SK-N-SH (cell line): ENCODE measurements around the gene JPH2. TPM values are rescaled to one million over a fixed set of nuclear protein-coding genes. Genes with fewer than 3 reads are reported as not detected.

Source experiments
- CTCF ChIA-PET: fragments of 300-600, 350-600 bp; formaldehyde crosslinking; extraction: SDS; loops from one replicate; lab custom pipeline; 2021; lab: Yijun Ruan, JAX
- POLR2A ChIA-PET: fragments of 350-600 bp; sonication (Branson Sonifier 250); formaldehyde crosslinking; extraction: SDS; loops from one replicate; lab custom pipeline; 2020; ENCODE audit warnings: antibody characterized with exemption, inconsistent platforms; lab: Yijun Ruan, JAX
- DNase-seq: peaks from one replicate; pipeline ENCODE4 v3.0.0; 2012
- H2AFZ ChIP-seq: fragments of 200-600 bp; sonication (generic); 2 replicates; pipeline ENCODE4 v1.8.1; 2016; ENCODE audit warnings: antibody characterized with exemption, mild to moderate bottlenecking, low read depth
- H3F3A ChIP-seq: fragments of 200-600 bp; sonication (generic); replicated peaks from 2 replicates; pipeline ENCODE3; 2016; ENCODE audit warnings: antibody characterized with exemption, mild to moderate bottlenecking; ENCODE audit not compliant: insufficient read depth
- H3K27ac ChIP-seq, 2 experiments: fragments of 200-500 bp in 1 of 2; fragments of 200-600 bp in 1 of 2; sonication (Bioruptor generic) in 1 of 2; sonication (generic), shearing (Covaris generic) in 1 of 2; 2 replicates each; pipeline versions ENCODE4 v1.5.1 to v1.6.1; 2014 to 2016; ENCODE audit warnings: low read depth in 2 of 2, inconsistent platforms in 1 of 2, low read length in 1 of 2, mild to moderate bottlenecking in 1 of 2, mixed read lengths in 1 of 2
- H3K27me3 ChIP-seq: fragments of 200-600 bp; sonication (generic), shearing (Covaris generic); 2 replicates; pipeline ENCODE4 v1.6.1; 2016; ENCODE audit warnings: mixed run types; ENCODE audit not compliant: insufficient read depth
- H3K36me3 ChIP-seq, 2 experiments: fragments of 200-500 bp in 1 of 2; fragments of 200-600 bp in 1 of 2; sonication (Bioruptor generic) in 1 of 2; sonication (generic) in 1 of 2; replicated peaks in 1 of 2; 2 replicates each; pipeline versions ENCODE3 to v1.5.1; 2014 to 2016; ENCODE audit warnings: low read length in 1 of 2, mild to moderate bottlenecking in 1 of 2; ENCODE audit not compliant: insufficient read depth in 2 of 2, control insufficient read depth in 1 of 2
- H3K4me1 ChIP-seq, 2 experiments: fragments of 200-500 bp in 1 of 2; fragments of 200-600 bp in 1 of 2; sonication (Bioruptor generic) in 1 of 2; sonication (generic), shearing (Covaris generic) in 1 of 2; 2 replicates each; pipeline versions ENCODE4 v1.5.1 to v1.6.1; 2014 to 2016; ENCODE audit warnings: low read depth in 1 of 2, low read length in 1 of 2, mixed run types in 1 of 2; ENCODE audit not compliant: insufficient read depth in 2 of 2, control insufficient read depth in 1 of 2
- H3K4me2 ChIP-seq: fragments of 200-600 bp; sonication (generic), shearing (Covaris generic); 2 replicates; pipeline ENCODE4 v1.6.1; 2017; ENCODE audit warnings: mixed run types
- H3K4me3 ChIP-seq, 2 experiments: fragments of 200-500 bp in 1 of 2; fragments of 200-600 bp in 1 of 2; sonication (Bioruptor generic) in 1 of 2; sonication (generic), shearing (Covaris generic) in 1 of 2; 2 replicates each; pipeline versions ENCODE4 v1.5.1 to v1.8.1; 2014 to 2016; ENCODE audit warnings: low read depth in 2 of 2, inconsistent platforms in 1 of 2, low read length in 1 of 2, mild to moderate bottlenecking in 1 of 2, mixed read lengths in 1 of 2, moderate library complexity in 1 of 2
- H3K79me2 ChIP-seq: fragments of 200-600 bp; sonication (generic); 2 replicates; pipeline ENCODE4 v1.8.1; 2017; ENCODE audit warnings: mild to moderate bottlenecking; ENCODE audit not compliant: insufficient read depth
- H3K9ac ChIP-seq: fragments of 200-600 bp; sonication (generic); 2 replicates; pipeline ENCODE4 v1.6.1; 2017; ENCODE audit warnings: mixed run types
- H3K9me2 ChIP-seq: fragments of 200-600 bp; sonication (generic); 2 replicates; pipeline ENCODE4 v1.6.1; 2017; ENCODE audit warnings: mixed run types
- H3K9me3 ChIP-seq: fragments of 200-600 bp; sonication (generic); 2 replicates; pipeline ENCODE4 v1.6.1; 2017; ENCODE audit warnings: mixed run types, mild to moderate bottlenecking, moderate library complexity
- H4K20me1 ChIP-seq: fragments of 200-600 bp; sonication (generic); 2 replicates; pipeline ENCODE4 v1.6.1; 2017; ENCODE audit warnings: mild to moderate bottlenecking, mixed run types; ENCODE audit not compliant: insufficient read depth
- ELF1 ChIP-seq: IDR thresholded peaks from 2 replicates; pipeline ENCODE4 v1.4.0; 2012
- GABPA ChIP-seq: IDR thresholded peaks from 2 replicates; pipeline ENCODE4 v1.4.0; 2012; ENCODE audit warnings: low read depth, mild to moderate bottlenecking
- GATA2 ChIP-seq: sonication (generic); formaldehyde crosslinking; IDR thresholded peaks from 2 replicates; pipeline ENCODE4 v1.5.0; 2020; ENCODE audit warnings: mild to moderate bottlenecking, missing genetic modification reagents
- MXI1 ChIP-seq: IDR thresholded peaks from 2 replicates; pipeline ENCODE4 v1.6.1; 2012; ENCODE audit warnings: mild to moderate bottlenecking, low read depth, low read length, improper control_type of control experiment
- RFX5 ChIP-seq: IDR thresholded peaks from 2 replicates; pipeline ENCODE4 v1.6.1; 2012; ENCODE audit warnings: mild to moderate bottlenecking, improper control_type of control experiment, low read length
- RXRA ChIP-seq: IDR thresholded peaks from 2 replicates; pipeline ENCODE4 v1.4.0; 2012; ENCODE audit warnings: low read depth, mild to moderate bottlenecking, borderline replicate concordance
- SMC3 ChIP-seq: IDR thresholded peaks from 2 replicates; pipeline ENCODE4 v1.6.1; 2012; ENCODE audit warnings: low read depth, low read length, improper control_type of control experiment
- WGBS: methylation state at CpG from one replicate; pipeline ENCODE4 v1.1.6; 2017; ENCODE audit warnings: low lambda C conversion rate; 5-methylcytosine and 5-hydroxymethylcytosine counted together
- polyA plus RNA-seq, 3 experiments: library from polyadenylated mRNA; depleted of rRNA; stranded (reverse); fragments of >200 nt; gene quantifications; 2 replicates each; pipeline ENCODE4 v1.2.3, GENCODE V29; 2012
- TF ChIP-seq, protein P1 (sequence below): IDR thresholded peaks from 2 replicates; pipeline ENCODE4 v1.4.0; 2012; ENCODE audit warnings: low read depth
- TF ChIP-seq, protein P2 (sequence below): fragments of 150-350 bp; IDR thresholded peaks from 2 replicates; pipeline ENCODE4 v1.6.1; 2017; ENCODE audit warnings: antibody characterized with exemption, low read length, low read depth, borderline replicate concordance

The JPH2 gene
- polyA plus RNA-seq, 1 of the 3 experiments (the other 2 are of a cell fraction), result 0.67 TPM

DNA sequence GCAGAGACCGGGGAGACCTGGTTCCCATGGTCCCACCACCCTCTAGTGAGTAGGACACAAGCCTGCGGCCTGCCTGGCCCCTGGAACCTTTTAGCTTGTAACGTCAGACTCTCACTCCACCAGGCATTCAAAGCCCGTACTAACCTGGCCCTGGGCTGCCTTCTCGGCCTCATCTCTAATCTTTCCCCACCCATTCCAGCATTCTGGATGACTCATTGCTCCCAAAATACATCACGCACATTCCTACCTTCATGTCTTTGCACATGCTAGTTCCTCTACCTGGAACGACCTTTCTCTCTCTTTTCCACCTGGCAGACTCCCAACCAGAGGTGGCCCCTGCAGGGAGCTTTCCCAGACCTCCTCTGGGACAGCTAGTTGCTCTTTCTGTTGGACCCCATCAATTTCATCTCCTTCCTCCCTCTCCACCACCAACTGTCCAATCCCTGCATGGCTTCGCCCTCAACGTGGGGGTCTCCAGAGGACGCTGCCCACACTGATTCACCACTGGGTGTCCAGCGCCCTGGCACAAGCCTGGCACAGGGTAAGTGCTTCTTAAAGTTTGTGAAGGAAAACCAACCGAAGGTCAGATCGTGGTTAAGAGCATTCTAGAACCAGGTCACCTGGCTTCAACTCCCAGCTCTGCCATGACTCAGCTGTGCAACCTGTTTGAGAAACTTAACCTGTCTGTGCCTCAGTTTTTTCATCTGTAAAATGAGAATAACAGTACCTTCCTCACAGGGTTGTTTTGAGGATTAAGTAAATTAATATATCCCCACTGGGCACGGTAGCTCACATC is 35.2 kb downstream of the JPH2 start:
- ChIA-PET CTCF (interaction anchor here (1.1 kb wide), 1 partner anchor 35 kb away, joined by 8 read pairs; no protein-coding TSS in a partner anchor), POLR2A (interaction anchor here (0.5 kb wide), 1 partner anchor 364 kb away, joined by 4 read pairs; no protein-coding TSS in a partner anchor)
- WGBS, result 75% methylated on average over 14 of the region's 14 CpGs
- H3K4me1 ChIP-seq, result no peaks in the 10 kb centered on the region
- H3K9ac ChIP-seq, result no peak overlapping the region
- H3F3A ChIP-seq, result no peaks in the 10 kb centered on the region
- no peak overlapping the region for H3K4me3 ChIP-seq
- H2AFZ ChIP-seq, result no peak overlapping the region
- no peaks in the 10 kb centered on the region for H3K79me2 ChIP-seq
- no peaks in the 10 kb centered on the region for H4K20me1 ChIP-seq
- no peak overlapping the region for H3K27ac ChIP-seq
- no peaks in the 10 kb centered on the region for H3K9me3 ChIP-seq
- H3K4me2 ChIP-seq, result no peak overlapping the region
- no peaks in the 10 kb centered on the region for H3K27me3 ChIP-seq
- H3K9me2 ChIP-seq, result no peaks in the 10 kb centered on the region
- H3K36me3 ChIP-seq, result peaks cover 0 to 3% of the 10 kb centered on the region in 2 experiments
- DNase-seq, result no peak
- TF ChIP-seq MXI1, result no peak
- no peak for TF ChIP-seq GABPA
- TF ChIP-seq, protein P1, sequence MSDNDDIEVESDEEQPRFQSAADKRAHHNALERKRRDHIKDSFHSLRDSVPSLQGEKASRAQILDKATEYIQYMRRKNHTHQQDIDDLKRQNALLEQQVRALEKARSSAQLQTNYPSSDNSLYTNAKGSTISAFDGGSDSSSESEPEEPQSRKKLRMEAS, result no peak
- no peak for TF ChIP-seq ELF1

DNA sequence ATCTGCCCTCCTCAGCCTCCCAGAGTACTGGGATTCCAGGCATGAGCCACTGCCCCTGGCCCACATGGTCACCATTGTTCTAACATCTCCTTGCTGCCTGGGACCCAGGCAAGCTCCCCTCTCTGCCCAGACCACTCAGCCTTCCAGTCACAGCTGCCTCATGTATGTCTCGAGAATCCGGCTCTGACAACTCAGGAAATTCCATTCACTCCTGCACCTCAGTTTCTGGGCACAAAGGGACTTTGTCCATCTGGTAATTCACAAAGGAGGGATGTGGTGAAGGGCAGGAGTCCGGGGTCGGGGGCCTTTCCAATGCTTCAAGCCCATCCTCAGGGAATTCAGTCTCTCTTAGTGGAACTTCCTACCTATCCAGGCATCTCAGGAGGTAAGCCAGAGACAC is 40.7 kb downstream of the JPH2 start:
- ChIA-PET POLR2A (no interaction called here), CTCF (interaction anchor here (3.0 kb wide), 1 partner anchor 29 kb away, joined by 13 read pairs; no protein-coding TSS in a partner anchor)
- no peaks in the 10 kb centered on the region for H3K9me3 ChIP-seq
- no peaks in the 10 kb centered on the region for H3K4me1 ChIP-seq
- H2AFZ ChIP-seq, result no peak overlapping the region
- peaks cover 0 to 3% of the 10 kb centered on the region in 2 experiments for H3K36me3 ChIP-seq
- no peak overlapping the region for H3K4me2 ChIP-seq
- no peaks in the 10 kb centered on the region for H3K79me2 ChIP-seq
- TF ChIP-seq, protein P2, sequence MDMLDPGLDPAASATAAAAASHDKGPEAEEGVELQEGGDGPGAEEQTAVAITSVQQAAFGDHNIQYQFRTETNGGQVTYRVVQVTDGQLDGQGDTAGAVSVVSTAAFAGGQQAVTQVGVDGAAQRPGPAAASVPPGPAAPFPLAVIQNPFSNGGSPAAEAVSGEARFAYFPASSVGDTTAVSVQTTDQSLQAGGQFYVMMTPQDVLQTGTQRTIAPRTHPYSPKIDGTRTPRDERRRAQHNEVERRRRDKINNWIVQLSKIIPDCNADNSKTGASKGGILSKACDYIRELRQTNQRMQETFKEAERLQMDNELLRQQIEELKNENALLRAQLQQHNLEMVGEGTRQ, result no peak
- no peak for TF ChIP-seq RXRA
- TF ChIP-seq SMC3, result no peak
- TF ChIP-seq GATA2 (CRISPR knock-in tag), result no peak
- TF ChIP-seq RFX5, result no peak
- H3F3A ChIP-seq, result no peaks in the 10 kb centered on the region
- no peak overlapping the region for H3K9ac ChIP-seq
- no peak overlapping the region for H3K4me3 ChIP-seq
- no peaks in the 10 kb centered on the region for H3K9me2 ChIP-seq
- WGBS, result 77% methylated on average over 4 of the region's 4 CpGs
- DNase-seq, result no peak
- no peaks in the 10 kb centered on the region for H3K27me3 ChIP-seq
- no peaks in the 10 kb centered on the region for H4K20me1 ChIP-seq
- no peak overlapping the region for H3K27ac ChIP-seq
